Coronary artery (tissue), 2 donors: ENCODE results near the gene ZFP62.

Experiments
- DNase-seq: peaks from one replicate; pipeline ENCODE4 v3.0.0-alpha.2; 2017; ENCODE audit warnings: low spot score
- H3K27ac ChIP-seq, 2 donors: fragments of 200-600 bp; sonication (generic); one replicate each; pipeline ENCODE4 v1.5.1; 2016 to 2019
- H3K4me3 ChIP-seq: fragments of 200-600 bp; sonication (generic); 2 replicates; pipeline ENCODE4 v1.5.1; 2016; ENCODE audit warnings: mild to moderate bottlenecking, moderate library complexity
- CTCF ChIP-seq: fragments of 200-600 bp; sonication (generic); IDR thresholded peaks from one replicate; pipeline ENCODE4 v1.5.1; 2019; ENCODE audit warnings: antibody characterized with exemption

Gene ZFP62

DNA sequence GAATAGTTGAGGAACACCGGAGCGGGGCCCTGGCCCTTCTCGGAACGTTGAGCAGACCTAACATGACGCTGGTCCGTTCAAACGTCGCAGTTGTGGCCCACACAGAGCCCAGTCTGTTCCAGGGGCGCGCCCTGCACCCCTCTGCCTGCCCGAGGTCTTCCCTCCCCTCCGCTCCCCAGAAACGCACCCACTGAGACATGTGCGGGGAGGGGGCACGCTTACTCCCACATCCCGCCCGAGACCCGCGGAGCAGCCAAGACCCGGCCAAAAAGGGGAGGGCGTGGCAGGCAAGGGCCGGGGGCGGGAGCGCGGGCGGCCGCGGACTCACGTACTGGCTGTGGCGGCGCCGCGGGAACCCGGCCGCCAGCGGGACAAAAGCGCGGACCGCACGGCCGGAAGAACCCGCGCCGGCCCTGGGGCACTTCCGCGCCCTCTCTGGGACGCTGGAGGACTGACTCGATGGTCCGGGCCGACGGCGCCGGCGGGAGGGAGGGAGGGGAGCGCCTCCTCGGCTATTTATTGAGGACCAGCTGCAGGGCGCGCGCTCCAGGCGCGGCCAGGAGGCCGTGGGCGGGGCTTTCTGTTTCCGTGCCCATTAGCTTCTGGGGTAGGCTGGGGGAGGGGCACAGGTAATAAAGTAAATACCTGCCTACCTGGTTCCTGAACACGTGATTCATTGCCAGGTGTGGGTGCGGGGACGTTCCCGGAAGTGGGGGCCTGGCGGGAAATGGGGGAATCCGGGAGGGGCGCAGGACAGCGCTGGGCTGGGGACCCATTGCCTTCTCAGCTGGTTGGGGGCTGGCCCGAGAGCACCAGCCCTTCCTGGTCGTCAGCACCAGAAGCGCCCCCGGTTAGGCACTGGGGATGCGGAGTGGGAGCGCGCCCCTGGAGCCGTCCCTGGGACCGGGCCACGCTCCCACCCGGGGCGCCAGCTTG lies at the start of gene ZFP62:
Gene ZFP62, minus strand, starts transcription at position 390 of the 936 bp plus-strand sequence. Its CDS starts 57 bp downstream, at position 333.
- peak; percentile 87 for DNase-seq
- TF ChIP-seq CTCF = no peak
- peak within 1 kb of the TSS; percentile 77 to 87 for H3K27ac ChIP-seq
- H3K4me3 ChIP-seq = peak within 1 kb of the TSS; percentile 87

GRCh38 chr5:180910735-180911134 lies 49.7 kb upstream of the ZFP62 start:
- Histone ChIP-seq H3K27ac (no peak overlapping the region), H3K4me3 (no peak overlapping the region)
- TF ChIP-seq CTCF = no peak
- DNase-seq = no peak

- no peak overlapping the region for H3K4me3 ChIP-seq
- DNase-seq = no peak
- TF ChIP-seq CTCF = no peak
- no peak overlapping the region for H3K27ac ChIP-seq
Measured at GRCh38 chr5:180910182-180910581, 49.1 kb upstream of the ZFP62 start.

DNA sequence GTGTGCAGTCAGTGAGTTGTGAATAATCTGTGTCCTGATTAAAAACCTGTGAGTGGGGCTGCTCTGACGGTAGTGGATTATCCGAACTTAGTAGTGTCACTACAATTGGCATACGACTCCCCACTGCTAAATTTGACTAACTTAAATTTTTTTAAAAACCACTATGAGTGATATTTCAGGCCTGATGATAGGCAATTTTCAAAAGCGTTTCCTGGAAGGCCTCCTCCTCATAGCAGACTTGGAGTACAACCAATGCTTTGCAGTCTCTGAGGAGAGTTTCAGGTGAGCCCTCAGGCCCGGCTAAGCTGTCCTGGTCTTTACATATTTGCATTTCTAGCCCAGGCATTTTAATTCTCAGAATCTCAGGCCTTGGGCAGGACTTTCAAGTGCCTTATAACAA lies 48.7 kb upstream of the ZFP62 start:
- no peak for DNase-seq
- TF ChIP-seq CTCF = no peak
- Histone ChIP-seq H3K27ac (no peak overlapping the region), H3K4me3 (no peak overlapping the region)

GRCh38 chr5:180908998-180909731 lies 48.1 kb upstream of the ZFP62 start:
- Histone ChIP-seq H3K27ac (no peak overlapping the region), H3K4me3 (no peak overlapping the region)
- DNase-seq = no peak
- TF ChIP-seq CTCF = no peak

GRCh38 chr5:180908400-180908799 lies 47.3 kb upstream of the ZFP62 start:
- TF ChIP-seq CTCF = no peak
- no peak overlapping the region for H3K27ac ChIP-seq
- no peak overlapping the region for H3K4me3 ChIP-seq
- DNase-seq = no peak
